ENCODE measurements around the gene KRTAP5-3.

KRTAP5-3 gene

DNA sequence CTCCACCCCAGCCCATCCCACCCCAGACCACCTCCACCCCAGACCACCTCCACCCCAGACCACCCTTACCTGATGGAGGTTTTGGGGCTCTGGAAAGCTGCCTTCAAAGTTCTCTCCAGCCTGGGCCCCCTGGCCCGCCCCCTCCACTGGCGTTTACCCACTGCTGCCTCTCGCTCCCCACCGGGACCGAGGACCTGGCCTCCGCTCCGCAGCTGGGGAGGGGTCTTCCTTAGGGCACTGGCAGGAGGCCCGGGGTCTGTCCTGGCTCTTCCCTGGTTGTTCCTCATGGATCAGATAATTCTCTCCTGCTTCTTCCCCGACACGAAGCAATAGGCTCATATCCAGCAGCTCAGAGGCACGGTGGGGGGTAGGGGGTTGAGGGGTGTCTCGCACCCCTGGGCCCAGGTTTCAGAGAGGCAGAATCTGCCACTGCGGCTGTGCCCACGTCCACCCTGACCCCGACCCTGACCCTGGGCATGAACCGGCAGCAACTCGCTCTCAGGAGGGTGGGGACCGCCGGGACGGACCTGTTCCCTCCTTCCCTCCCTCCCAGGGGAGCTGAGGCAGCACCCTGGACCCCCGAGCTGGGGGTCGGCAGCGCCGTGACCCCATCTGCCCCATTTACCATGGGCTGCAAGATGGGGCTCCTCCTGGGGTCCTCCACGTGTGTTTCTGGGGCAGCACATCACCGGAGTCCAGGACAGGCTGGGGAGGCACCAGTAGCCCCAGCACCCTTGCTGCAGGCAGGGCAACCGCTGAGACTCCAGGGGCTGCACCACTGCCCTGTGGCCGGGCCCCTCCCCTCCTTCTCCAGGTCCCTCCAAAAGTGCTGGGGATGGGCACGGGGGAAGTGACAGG, 34.3 kb upstream of the KRTAP5-3 start:
- no peak for DNase-seq (ENCODE audit: low spot score)

- DNase-seq (ENCODE audit: low spot score) = no peak
Observed at GRCh38 chr11:1641096-1641495, 32.8 kb upstream of the KRTAP5-3 start.

GRCh38 chr11:1640076-1640946, 32.0 kb upstream of the KRTAP5-3 start:
- DNase-seq (ENCODE audit: low spot score) = peak; percentile 37

DNA sequence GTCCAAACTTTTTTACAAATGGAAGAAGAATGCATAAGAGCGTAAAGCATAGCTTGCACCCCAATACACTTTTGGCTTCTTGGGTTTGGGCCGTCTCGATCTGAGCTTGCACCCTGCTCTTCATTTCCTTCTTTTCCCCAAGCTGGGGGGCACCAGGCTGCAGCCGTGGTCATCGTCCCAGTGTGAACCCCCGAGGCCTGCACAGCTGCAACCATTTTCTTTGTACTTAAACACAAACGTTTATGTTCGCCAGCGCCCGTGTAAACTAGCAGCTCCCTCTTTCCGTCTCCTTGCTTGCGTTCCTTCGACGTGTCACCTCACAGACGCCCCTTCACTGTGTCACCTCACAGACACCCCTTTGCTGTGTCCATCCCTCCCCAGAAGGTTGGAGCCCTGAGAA, 31.4 kb upstream of the KRTAP5-3 start:
- no peak for DNase-seq (ENCODE audit: low spot score)

DNA sequence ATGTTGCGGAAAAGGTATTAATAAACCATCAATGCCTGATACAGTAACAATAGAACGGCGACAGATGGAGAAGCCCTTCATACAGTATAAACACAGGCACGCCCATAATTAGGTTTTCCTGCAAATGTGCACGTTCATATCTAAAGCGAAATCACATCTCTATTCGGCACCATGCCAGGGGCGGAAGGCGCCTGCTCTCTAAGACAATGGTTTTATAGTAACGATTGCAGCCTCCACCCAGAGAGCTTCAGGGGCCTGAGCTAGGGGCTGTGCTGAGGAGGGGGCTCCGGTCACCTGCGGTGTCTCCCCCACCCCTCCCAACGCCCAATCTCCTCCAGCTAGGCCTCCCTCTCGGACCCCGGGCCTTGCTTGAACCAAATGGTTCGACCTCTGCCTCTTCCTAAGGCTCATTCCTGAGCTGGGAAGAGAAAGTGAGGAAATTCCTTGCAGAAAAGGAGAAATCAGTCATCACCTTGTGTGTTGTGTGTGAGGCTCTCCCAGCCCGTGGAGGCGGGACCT, 30.9 kb upstream of the KRTAP5-3 start:
- DNase-seq (ENCODE audit: low spot score) = no peak

GRCh38 chr11:1638344-1638743, 30.1 kb upstream of the KRTAP5-3 start:
- no peak for DNase-seq (ENCODE audit: low spot score)

GRCh38 chr11:1637628-1638027, 29.4 kb upstream of the KRTAP5-3 start:
- DNase-seq (ENCODE audit: low spot score) = no peak

DNA sequence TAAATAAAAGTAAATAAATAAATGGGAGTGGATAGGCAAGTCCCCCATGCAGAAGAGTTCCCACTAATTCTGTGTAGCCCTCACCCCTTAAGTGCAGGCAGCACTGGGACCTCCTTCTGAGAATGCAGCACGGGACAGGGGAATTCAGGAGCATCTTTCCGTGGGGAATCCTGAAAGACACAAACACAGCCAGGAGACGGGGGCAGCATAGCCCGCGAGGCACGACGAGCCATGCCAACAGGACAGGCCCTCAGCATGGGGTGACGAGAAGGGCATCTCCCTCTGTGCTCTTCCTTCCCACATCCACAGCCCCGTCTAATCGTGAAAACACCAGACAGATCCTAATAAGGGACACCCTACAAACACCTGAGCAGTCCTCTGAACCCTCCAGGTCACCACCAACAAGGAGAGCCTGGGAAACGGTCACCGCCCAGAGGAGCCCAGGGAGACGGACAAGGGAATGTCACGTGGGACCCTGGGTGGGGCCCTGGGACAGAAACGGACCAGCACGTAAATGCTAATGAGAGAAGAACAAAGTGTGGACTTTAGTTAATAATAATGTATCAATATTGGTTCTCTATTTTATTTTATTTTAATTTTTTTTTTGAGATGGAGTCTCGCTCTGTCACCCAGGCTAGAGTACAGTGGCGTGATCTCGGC, 28.2 kb upstream of the KRTAP5-3 start:
- DNase-seq (ENCODE audit: low spot score) = no peak

DNA sequence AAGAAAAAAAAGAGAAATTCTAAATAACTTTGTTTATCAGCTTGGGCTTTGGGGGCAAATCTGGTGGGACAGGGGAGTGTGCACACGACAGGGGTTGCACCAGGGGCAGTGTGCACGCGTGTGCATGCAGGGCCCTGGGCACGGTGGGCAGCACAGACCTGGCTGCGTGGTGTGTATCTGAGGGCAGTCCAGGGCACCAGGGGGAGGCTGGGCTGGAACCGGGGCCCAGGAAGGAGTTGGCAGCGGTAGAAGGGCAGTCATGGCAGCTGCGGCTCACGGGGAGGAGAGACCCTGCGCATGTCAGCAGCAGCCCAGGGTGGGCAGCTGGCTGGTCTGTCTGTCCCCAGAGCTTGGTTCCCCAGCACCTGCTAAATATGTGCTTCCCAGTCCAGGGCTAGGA, 25.6 kb upstream of the KRTAP5-3 start:
- DNase-seq (ENCODE audit: low spot score) = no peak

- no peak for DNase-seq (ENCODE audit: low spot score)
Observed at GRCh38 chr11:1632053-1632714, 23.9 kb upstream of the KRTAP5-3 start.

DNA sequence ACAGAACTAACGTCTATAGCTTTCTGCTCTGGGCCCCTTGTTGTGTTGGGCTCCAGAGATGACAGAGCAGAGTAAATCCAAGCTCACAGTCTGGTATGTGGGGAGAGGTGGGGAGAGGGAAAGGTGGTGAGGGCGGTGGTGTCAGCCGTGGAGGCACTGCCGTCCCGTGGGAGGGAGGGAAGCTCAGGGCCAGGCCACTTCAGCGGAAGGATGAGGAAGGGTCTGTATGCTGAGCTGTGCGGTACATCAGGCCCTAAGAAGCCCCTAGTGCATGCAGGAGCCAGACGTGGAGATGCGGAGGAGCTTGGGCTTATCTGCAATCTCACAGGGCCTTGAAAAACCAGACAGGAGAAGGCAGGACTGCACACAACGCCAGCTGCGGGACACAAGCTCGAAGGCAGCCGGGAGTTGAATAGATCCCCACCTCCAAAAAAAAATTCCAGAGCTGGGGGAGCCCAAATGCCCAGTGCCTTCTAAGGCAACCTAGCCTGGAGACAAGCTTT, 22.9 kb upstream of the KRTAP5-3 start:
- no peak for DNase-seq (ENCODE audit: low spot score)

DNA sequence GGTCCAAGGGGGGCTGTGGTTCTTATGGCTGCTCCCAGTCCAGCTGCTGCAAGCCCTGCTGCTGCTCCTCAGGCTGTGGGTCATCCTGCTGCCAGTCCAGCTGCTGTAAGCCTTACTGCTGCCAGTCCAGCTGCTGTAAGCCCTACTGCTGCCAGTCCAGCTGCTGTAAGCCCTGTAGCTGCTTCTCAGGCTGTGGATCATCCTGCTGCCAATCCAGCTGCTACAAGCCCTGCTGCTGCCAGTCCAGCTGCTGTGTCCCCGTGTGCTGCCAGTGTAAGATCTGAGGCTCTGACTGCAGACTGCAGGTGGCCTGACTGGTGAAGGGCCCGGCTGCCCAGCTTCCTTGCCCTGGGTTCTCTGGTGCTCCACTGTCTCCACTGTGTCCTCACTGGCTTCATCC, 22.0 kb upstream of the KRTAP5-3 start:
- no peak for DNase-seq (ENCODE audit: low spot score)

- DNase-seq (ENCODE audit: low spot score) = no peak
Observed at GRCh38 chr11:1629326-1630185, 21.3 kb upstream of the KRTAP5-3 start, which contains the start of gene KRTAP5-5. Gene KRTAP5-5 (plus strand): TSS chr11:1629775. CDS start chr11:1629841, 66 bp downstream.

DNA sequence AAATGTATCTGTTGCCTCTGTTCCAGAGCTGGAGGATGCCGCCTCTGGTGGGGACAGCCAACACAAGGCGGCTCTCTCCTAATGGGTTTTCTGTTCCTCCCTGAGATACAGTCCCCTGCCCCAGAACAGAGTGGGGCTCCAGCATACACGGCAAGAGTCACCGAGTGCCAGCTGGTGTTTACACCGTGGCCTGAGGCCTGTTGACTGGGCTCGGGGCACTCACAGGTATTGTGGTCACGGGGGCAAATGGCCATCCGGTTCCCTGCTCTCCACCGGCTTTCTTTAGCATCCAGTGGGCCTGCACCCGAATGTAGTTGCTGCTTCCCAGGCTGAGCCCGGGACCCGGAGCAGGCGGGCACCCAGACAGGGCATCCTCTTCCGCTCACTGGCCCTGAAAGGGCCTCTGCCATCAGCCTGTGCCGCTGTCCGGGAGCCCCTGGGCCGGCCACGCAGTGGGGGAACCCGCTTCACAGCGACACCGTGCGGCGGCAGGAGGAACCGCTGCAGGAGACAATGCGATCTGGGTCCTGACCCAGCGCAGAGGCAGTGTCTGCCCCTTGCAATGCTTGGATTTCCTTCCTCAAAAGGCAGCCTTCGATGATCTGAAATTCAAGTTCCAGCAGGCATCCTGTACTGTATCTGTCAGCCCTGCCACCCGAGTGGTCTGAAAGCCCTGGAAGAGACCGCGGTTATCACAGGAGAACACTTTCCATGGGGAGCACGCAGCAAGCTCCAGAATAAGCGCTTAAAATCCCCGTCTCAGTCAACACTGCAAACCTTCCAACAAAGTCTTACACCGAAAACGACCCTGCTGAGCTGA, 20.5 kb upstream of the KRTAP5-3 start:
- peak; percentile 27 for DNase-seq (ENCODE audit: low spot score)

- no peak for DNase-seq (ENCODE audit: low spot score)
Observed at GRCh38 chr11:1625541-1625940, 17.3 kb upstream of the KRTAP5-3 start.

- DNase-seq (ENCODE audit: low spot score) = no peak
Observed at GRCh38 chr11:1624621-1625020, 16.4 kb upstream of the KRTAP5-3 start.

DNA sequence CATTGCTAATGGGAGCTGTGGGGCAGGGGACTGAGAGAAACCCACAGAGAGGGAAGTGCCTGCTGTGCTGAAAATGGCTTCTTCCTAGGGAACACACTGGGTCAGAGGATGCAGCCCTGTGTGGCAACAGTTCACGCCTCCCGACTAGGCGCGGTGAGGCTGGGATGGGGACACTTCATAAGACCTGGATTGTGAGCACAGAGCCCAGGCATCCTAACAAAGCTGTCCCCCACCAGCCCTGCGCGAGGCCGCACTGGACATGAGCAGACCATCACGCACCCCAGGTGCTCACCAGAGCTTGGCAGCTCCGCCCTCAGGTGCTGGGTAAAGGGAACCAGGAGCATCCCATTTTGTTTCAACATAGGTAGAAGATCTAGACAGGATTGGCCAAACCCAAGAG, 15.5 kb upstream of the KRTAP5-3 start:
- DNase-seq (ENCODE audit: low spot score) = no peak

GRCh38 chr11:1622086-1622485, 13.8 kb upstream of the KRTAP5-3 start, which contains the start of gene KRTAP5-4:
Gene KRTAP5-4 (minus strand): TSS chr11:1622138. CDS start chr11:1622093, 45 bp downstream.
- no peak for DNase-seq (ENCODE audit: low spot score)

- no peak for DNase-seq (ENCODE audit: low spot score)
Observed at GRCh38 chr11:1619449-1619848, 11.2 kb upstream of the KRTAP5-3 start.
